Right lung (tissue), 5 donors: ENCODE measurements around the gene PKD2L2. TPM values are rescaled to one million over a fixed set of nuclear protein-coding genes. Genes with fewer than 3 reads are reported as not detected.
A peak's percentile ranks its signal among the peaks of the same experiment; 100 is the strongest.
"Not testable (repeated sequence)": the region's sequence is repeated elsewhere in the genome, so short reads cannot be mapped to it uniquely, and the experiment has no call there.

Experiments
- DNase-seq, 2 donors: peaks; one replicate each; pipeline ENCODE4 v3.0.0-alpha.2; 2013
- polyA plus RNA-seq, 5 donors: library from polyadenylated mRNA; unstranded; fragments of 120-200 nt; gene quantifications; one replicate each; pipeline versions ENCODE4 v1.2.1 to v1.2.3, GENCODE V29; 2013; ENCODE audit warnings: inconsistent platforms in 1 of 5, low replicate concordance in 1 of 5; ENCODE audit not compliant: insufficient read length in 5 of 5, insufficient read depth in 1 of 5

PKD2L2 gene
- polyA plus RNA-seq, 5 donors: 0.28 to 0.51 (median 0.38) TPM

DNA sequence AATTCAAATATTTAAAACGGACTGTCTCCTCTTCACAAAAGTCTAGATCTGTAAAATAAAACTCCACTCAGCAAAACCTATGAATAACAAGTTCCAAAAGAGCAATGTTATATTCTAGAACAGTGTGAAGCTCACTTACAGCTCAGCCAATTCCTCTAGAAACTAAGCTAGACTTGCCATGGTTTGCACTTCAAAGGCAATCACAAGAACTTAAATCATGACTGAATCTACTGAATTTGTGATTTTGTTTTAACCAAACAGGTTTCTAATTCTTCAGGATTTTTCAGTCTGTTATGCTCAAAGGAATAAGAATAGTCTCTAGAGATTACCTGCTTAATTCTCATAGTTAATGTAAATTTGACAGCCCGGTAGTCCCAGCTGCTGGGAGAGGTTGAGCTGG, 1.4 kb upstream of the PKD2L2 start:
- no peak for DNase-seq

DNA sequence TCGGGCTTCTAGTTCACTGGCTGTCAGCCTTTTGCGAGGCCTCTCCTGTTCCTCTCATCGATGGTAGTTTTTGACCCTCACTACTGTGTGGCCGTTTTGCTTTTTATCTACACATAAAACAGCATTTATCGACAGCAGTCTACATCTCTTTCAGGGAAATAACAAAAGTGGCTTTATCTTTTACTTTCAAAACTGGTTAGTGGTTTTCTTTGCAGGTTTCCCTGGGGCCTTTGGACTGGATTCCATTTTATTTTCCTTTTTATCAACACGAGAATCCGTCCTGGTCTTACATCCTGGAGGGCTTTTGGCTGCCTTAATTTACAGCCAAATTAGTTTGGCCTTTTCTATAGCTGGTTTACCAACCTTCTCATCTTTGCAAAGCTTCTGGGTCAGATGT, 793 bp upstream of the PKD2L2 start:
- peak in 1 of 2 donors; percentile 4 for DNase-seq

DNA sequence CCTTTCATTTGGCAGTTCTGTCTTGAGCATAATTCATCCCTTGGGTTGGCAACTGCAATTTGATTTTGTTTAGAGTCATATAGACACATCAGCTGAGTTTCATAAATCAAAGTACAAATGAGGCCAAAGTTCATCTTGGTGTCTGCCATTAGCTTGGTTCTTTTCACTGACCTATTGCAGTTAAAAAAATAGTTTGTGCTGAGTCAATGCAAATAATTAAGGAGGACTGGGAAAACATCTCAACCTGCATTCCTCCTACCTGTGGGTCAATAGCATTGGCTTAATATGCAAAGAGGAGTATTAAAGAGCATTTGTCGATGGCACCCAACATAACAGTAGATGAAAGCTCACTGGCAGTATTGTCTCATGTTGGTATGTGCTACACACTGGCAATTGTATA, 1.6 kb downstream of the PKD2L2 start:
- no peak for DNase-seq

DNA sequence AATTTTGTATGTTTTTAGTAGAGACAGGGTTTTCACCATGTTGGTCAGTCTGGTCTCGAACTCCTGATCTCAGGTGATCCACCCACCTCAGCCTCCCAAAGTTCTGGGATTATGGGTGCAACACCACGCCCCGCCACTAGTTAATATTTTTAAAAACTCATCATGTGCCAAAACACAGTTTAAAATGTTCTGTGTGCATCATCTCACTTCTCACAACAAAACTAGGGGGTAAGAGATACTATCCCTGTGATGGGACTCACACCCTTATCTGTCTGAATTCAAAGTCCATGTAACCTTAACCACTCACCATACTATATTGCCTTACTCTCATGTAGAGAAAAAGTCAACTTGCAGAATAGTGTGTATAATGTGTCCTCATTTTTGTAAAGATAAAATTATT, 2.6 kb downstream of the PKD2L2 start:
- DNase-seq: no peak

DNA sequence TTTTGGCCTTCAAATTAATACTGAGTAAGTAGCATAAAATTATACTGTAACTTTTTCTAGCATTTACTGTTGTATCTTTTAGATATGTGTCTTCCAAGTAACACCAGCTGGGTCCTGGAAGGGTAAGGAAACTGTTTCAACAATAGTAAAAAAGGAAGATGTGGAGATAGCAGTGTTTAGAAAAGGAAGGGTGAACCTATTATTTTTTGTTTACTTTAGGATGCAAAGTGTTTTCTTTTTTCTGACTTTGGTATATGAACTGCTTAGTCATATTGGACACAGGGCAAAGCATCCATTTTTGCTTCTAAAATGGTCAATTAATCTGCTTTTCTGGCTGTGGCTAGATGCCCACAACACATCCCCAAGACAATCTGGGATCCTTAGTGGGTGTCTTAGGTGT, 5.3 kb downstream of the PKD2L2 start:
- no peak for DNase-seq

DNA sequence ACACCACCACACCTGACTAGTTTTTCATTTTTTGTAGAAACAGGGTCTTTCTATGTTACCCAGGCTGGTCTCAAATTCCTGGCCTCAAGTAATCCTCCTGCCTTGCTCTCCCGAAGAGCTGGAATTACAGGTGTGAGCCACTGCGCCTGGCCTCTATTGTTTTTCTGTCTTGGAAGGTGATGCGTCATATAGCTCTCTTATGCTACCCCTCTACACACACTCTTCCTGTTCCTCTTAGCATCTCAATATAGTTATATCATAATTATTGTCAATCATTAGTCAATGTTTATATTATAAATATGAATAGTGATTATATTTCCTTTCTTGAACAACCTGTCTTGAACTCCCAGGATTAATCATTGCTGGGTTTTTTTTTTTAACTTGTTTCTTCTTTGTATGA, 7.3 kb downstream of the PKD2L2 start:
- DNase-seq: no peak

DNA sequence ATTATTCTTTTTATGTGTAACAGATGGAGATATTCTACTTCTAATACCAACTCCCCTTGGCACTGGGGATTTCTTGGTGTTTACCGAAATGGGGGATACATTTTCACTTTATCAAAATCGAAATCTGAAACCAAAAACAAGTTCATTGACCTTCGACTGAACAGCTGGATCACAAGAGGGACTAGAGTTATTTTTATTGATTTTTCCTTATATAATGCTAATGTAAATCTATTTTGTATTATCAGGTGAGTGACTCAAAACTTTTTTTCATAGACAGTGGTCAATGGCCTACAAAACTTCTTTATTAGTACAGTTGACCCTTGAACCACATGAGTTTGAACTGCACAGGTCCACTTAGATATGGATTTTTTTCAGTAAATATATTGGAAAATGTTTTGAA, 10.2 kb downstream of the PKD2L2 start:
- DNase-seq: no peak

DNA sequence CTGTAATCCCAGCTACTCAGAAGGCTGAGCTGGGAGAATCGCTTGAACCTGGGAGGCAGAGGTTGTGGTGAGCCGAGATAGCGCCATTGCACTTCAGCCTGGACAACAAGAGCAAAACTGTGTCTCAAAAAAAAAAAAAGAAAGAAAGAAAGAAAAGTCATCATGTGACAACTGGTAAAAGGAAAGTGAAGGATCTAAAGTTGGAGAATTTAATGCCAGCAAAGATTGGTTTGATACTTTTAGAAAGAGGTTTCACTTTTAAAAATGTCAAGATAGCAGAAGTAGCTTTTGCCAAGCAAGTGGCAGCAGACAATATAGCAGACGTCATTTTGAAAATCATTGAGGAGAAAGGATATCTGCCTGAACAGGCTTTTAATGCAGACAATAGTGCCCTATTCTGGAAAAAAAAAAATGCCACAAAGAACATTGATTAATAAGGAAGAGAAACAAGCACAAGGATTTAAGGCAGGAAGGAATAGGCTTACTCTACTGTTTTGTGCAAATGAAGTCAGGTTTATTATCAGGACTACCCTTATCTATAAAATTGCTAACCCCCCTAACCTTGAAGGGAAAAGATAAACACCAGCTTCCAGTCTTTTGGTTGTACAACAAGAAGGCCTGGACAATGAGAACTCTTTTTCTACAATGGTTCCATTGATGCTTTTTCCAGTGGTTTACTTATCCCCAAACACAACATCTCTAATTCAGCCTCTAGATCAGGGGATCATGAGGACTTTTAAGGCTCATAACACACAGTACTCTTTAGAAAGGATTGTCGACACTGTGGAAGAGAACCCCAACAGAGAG, 12.0 kb downstream of the PKD2L2 start:
- DNase-seq: no peak

DNA sequence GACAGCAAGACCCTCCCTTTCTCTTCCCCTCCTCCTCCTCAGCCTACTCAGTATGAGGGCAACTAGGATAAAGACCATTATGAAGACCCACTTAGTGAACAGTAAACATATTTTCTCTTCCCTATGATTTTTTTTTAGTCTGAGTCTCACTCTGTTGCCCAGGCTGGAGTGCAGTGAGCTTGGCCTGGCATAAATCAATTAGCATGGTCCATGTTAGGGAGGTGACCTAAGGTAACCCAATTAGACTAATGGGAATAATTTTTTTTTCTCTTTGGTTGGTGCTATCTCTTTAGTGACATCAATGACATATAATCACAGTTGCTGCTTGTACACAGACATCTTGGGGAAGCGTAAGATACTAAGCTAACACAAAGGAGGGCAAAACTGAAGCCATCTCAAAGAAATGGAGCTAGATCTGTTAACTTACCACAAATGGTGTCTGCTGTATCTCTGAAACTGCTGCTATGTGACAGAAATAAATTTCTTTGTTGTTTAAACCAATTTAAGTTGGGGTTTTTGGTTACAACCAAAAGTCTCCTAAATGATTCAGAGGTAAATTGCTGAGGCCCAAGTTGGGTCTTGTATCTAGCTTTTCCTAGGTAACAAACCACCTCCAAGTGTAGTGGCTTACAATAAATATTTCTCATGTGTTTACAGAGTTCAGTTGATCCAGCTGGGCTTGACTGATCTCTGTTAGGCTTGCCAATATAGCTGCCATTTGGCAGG, 13.3 kb downstream of the PKD2L2 start:
- no peak for DNase-seq

DNA sequence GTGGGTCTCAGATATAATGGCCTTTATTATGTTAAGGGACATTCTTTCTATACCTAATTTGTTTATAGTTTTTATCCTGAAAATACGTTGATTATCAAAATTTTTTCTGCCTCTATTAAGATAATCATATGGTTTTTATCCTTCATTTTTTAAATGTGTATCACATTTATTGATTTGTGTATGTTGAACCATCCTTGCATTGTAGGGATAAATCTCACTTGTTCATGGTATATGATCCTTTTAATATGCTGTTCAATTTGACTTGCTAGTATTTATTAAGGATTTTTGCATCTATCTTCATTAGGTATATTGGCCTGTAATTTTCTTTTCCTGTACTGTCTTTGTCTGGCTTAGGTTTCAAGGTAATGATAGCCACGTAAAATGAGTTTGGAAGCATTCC, 25.5 kb downstream of the PKD2L2 start:
- no peak for DNase-seq

DNA sequence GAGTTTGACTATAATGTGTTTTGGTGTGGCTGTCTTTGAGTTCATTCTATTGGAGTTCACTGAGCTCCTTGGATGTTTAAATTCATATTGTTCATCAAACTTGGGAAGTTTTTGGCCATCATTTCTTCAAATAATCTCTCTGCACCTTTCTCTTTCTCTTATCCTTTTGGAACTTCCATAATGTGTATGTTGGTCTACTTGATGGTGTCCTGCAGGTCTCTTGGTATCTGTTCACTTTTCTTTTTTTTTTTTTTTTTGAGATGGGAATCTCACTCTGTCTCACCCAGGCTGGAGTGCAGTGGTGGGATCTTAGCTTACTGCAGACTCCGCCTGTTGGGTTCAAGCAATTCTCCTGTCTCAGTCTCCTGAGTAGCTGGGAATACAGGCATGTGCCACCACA, 27.7 kb downstream of the PKD2L2 start:
- DNase-seq: no peak

DNA sequence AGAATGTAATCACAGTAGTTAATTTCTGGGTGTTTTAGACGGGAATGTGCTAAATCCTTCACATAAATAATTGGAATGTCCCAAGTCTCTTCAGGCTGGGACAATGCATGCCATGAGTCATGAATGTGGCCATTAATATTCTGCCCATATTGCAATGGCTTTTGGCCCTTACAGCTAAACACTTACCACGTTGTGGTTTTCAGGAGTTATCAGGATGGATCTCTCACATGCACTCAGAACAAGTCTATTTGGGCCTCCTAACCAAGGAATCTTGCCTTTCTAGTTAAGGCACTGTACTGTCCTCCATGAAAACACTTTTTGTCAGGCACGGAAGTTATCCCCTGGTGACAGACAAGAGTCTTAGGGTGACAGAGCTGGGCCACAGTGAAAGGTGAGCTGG, 32.7 kb downstream of the PKD2L2 start:
- no peak for DNase-seq

DNA sequence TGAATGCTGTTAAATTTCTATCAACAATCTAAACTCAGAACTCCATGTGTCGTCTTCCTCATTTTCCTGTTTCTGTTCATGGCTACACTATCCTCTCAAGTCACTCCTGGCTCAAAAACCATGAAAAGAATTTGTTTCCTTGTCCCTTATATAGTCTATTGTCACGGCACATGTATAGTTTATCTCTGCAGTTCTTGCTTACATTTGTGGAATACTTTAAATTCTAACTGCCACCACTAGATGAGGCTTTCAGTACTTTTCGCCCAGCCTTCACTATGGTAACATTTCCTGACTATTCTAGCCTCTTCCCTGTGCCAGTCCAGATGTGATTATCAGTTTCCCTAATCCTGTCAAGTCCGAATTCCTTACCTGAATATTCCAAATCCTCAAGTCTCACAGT, 34.6 kb downstream of the PKD2L2 start:
- no peak for DNase-seq

DNA sequence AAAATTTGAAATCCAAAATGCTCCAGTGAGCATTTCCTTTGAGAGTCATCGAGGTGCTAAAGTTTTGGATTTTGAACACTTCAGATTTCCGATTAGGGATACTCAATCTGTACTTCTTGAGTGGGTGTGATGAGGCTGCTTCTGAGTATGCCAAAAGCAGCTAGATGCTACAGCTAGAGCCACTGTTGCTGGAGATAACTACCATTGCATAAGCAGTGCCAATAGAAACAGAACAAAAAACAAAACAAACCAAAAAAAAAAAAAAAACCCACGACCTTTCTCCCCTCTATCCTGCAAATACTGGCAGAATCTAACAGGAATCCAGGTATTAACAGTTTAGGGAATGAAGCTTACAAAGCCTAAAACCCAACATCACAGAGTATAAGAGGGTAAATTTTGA, 43.5 kb downstream of the PKD2L2 start:
- DNase-seq: no peak

DNA sequence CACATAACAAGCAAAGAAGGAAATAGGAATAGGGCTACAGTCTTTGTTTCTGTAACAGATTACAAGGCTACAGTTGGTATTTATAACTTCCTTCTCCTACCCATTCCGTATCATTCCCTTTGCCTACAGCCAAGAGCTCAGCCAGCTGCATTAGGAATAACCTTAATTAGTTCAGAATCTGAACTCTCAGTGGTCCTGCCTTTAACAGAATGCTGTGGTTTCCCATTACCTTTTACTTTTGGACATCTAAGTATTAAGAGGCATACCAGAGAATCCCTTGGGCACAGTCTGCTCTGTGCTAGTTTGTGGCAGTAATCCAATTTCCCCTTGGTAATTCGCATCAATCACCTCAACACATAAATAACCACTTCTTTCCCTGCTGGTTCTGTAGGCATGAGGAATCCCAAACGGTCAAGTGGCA, 44.2 kb downstream of the PKD2L2 start:
- no peak for DNase-seq

DNA sequence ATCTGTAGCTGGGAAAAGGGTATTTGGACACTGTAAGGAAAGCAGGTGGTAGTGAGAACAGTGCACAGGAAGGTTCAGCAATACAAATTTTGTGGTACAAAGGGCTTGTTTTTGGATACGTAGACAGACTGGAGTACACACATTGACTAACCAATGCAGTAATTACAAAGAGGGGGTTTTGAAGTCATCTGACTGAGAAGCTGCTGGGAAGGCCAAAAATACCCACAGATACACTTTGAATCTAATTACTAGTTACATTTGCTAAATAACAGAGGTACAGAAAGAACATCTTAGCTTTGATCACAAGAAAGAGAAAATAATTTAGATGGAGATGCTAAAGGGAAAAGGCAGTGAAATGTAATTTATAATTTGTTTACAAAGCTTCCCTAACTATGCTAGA, 45.9 kb downstream of the PKD2L2 start:
- DNase-seq: no peak

DNA sequence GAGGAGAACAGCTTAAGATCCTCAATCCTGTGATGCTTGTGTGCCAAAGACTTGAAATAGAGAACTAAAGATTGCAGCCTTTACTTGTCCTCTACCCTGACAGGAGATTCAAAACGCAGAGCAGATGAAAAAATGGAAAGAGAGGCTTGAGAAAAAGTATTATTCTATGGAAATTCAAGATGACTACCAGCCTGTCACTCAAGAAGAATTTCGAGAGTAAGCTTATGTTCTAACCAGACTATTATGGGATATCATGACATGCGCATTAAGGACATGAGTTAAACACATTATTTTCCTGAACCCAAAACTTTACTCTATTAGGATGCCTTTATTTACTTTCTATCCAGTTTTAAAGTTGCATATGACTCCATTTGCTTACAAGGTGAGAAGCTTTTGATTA, 46.4 kb downstream of the PKD2L2 start:
- DNase-seq: no peak

DNA sequence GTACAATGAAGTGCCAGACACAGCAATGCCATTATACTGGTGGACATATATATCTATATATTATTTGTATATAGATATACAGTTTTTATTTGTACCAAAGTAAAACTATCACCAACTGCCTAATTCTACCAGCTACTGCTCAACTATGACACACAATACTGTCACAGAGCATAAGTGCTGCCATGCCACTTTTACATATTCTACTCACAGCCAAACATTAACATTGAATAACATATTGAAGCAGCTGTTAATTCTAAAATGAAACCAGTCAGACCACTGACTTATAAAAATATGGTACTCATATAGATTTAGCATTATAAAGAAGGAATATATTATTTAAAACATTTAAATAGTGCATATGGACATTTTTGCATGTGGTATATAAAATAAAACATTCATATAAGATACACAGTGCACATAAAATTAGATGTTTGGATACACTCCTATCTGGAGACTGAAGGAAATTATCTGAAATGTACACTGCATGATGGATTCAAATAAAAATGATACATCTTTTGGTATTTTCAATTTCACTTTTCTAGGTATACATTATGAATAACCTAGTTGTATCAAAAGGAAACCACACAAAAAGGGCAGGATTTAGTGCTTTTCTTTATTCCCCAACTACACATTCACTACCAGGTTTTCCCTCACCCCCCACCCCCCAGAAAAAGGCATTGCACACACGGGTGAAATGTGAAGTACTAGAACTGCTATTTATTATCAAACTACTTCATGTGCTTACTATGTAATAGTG, 48.9 kb downstream of the PKD2L2 start:
- DNase-seq: no peak

DNA sequence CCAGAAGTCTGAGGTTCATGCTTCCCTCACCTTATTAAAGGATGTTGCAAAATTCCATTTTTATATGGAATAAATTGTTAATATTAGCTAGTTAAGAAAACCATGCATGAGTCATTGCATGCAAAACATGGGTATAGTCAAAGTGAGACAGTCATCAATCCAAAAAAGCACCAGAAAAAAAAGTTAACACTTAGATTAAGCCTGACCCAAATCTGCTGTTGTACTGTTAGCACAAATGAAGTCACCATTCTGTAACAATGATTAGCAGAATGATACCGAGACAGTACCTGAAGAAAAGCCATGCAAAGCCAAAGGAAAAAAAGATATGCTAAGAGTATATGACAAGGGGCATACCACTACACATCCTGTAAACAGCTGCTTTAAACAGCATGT, 49.5 kb downstream of the PKD2L2 start:
- DNase-seq: no peak

DNA sequence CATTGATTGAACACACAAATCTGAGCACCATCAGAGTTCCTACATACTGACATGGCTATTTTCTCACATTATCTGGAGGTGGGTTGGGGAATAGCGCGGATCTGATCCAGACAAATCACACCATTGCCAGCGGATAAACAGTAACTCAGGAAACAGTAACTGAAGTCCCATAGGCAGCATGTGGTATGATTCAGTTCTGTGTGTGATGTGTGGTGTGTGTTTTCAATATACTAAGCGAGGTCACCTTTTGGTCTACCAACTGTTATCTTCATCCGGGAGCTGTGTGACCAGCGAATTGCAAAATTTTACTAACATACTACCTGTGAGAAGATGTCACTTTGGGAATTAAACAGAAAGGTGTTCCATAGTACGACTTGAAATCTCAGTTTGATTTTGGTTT, 50.1 kb downstream of the PKD2L2 start:
- no peak for DNase-seq

DNA sequence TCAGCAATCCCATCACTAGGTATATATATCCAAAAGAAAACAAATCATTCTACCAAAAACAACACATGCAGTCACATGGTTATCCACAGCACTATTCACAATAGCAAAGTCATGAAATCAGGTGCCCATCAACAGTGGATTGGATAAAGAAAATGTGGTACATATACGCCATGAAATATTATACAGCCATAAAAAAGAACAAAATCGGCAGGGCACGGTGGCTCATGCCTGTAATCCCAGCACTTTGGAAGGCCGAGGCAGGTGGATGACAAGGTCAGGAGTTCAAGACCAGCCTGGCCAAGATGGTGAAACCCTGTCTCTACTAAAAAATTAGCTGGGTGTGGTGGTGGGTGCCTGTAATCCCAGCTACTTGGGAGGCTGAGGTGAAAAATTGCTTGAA, 55.0 kb downstream of the PKD2L2 start:
- not testable (repeated sequence) for DNase-seq

DNA sequence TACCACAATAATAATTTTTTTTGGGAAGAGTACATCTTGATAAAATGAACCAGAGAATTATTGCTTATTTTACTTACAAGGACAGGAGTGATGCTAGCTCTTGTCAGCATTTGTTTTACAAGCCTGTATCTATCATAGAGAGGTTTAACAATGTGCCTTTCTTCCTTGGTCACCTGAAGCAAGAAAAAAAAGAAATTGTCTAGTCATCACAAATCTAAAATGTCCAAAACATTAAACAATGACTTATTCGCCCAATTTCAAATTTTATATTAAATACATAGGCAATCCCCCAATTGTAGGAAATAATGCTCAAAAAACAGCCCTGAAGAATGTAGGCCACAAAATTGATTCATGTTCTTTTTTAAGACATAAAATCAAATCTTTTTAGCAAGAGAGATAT, 56.6 kb downstream of the PKD2L2 start:
- no peak for DNase-seq
